DND-41 (cell line): ENCODE measurements around the gene EIF1.

Experiments
- ATAC-seq: fragments of 200-7000 bp; cut with Tn5 transposase; 3 replicates; pipeline ENCODE4 v1.9.1; 2021; ENCODE audit warnings: low read depth; ENCODE audit not compliant: insufficient read depth
- DNase-seq: peaks from one replicate; pipeline ENCODE4 v3.0.0-alpha.2; 2020
- H2AFZ ChIP-seq: 2 replicates; pipeline ENCODE4 v1.6.0; 2012; ENCODE audit warnings: low read depth, low read length
- H3K27ac ChIP-seq: 2 replicates; pipeline ENCODE4 v1.5.1; 2012; ENCODE audit warnings: low read length, inconsistent platforms
- H3K27me3 ChIP-seq: fragments of 200-600 bp; sonication (generic); 2 replicates; pipeline ENCODE4 v1.6.0; 2012; ENCODE audit warnings: low read length, mild to moderate bottlenecking, inconsistent platforms; ENCODE audit not compliant: insufficient read depth, poor library complexity
- H3K36me3 ChIP-seq: 2 replicates; pipeline ENCODE4 v1.5.1; 2012; ENCODE audit warnings: low read length, inconsistent platforms; ENCODE audit not compliant: insufficient read depth
- H3K4me1 ChIP-seq: 2 replicates; pipeline ENCODE4 v1.5.1; 2012; ENCODE audit warnings: mild to moderate bottlenecking, low read length; ENCODE audit not compliant: insufficient read depth
- H3K4me2 ChIP-seq: 2 replicates; pipeline ENCODE4 v1.6.0; 2012; ENCODE audit warnings: mild to moderate bottlenecking, moderate library complexity, low read length, inconsistent platforms; ENCODE audit not compliant: insufficient read depth
- H3K4me3 ChIP-seq, 2 experiments: fragments of 200-600 bp in 1 of 2; shearing (Covaris generic) in 1 of 2; 2 replicates each; pipeline ENCODE4 v1.5.1; 2012 to 2016; ENCODE audit warnings: inconsistent platforms in 2 of 2, low read length in 2 of 2, mild to moderate bottlenecking in 2 of 2, low read depth in 1 of 2, moderate library complexity in 1 of 2
- H3K79me2 ChIP-seq: 2 replicates; pipeline ENCODE4 v1.6.0; 2012; ENCODE audit warnings: low read length, inconsistent platforms; ENCODE audit not compliant: insufficient read depth
- H3K9ac ChIP-seq: 2 replicates; pipeline ENCODE4 v1.6.0; 2012; ENCODE audit warnings: low read depth, mild to moderate bottlenecking, inconsistent platforms, low read length, moderate library complexity
- H3K9me3 ChIP-seq: 2 replicates; pipeline ENCODE4 v1.5.1; 2012; ENCODE audit warnings: low read length, moderate library complexity, mild to moderate bottlenecking, inconsistent platforms; ENCODE audit not compliant: insufficient read depth, severe bottlenecking
- H4K20me1 ChIP-seq: 2 replicates; pipeline ENCODE4 v1.6.0; 2012; ENCODE audit warnings: low read length; ENCODE audit not compliant: insufficient read depth
- EZH2 ChIP-seq: IDR thresholded peaks from 3 replicates; pipeline ENCODE4 v1.6.1; 2012; ENCODE audit warnings: borderline replicate concordance, low read depth, mild to moderate bottlenecking, moderate library complexity, low read length, inconsistent platforms; ENCODE audit not compliant: severe bottlenecking
- TF ChIP-seq, protein P1 (sequence below): IDR thresholded peaks from 2 replicates; pipeline ENCODE4 v1.5.1; 2012; ENCODE audit warnings: borderline replicate concordance, low read length, moderate library complexity, mild to moderate bottlenecking; ENCODE audit not compliant: poor library complexity, severe bottlenecking; ENCODE audit errors: extremely low read depth

EIF1 gene

DNA sequence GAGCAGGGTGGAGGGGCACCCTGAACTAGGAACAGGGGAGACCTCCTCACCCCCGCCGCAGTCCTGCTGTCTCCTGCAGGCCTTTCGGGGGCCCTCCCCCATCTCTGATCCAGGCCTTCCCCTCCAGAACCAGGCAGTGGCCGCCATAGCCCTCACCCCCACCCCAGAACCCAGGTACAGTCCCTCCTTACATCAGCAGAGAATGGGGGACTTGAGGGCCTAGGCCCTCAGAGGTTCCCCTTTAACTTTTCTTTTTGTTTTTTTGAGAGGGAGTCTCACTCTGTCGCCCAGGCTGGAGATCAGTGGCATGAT is 50.1 kb downstream of the EIF1 start:
- Histone ChIP-seq H3K4me3 (no peak overlapping the region), H3K9me3 (no peaks in the 10 kb centered on the region), H3K79me2 (no peaks in the 10 kb centered on the region), H3K4me2 (no peak overlapping the region), H4K20me1 (no peaks in the 10 kb centered on the region), H3K4me1 (peaks cover 7% of the 10 kb centered on the region), H3K36me3 (no peaks in the 10 kb centered on the region), H3K27me3 (no peaks in the 10 kb centered on the region), H3K27ac (no peak overlapping the region), H2AFZ (peak overlapping the region; percentile 97), H3K9ac (peak overlapping the region; percentile 31; the same call in 1 of the 2 replicates)
- no peak for TF ChIP-seq EZH2
- TF ChIP-seq, protein P1, sequence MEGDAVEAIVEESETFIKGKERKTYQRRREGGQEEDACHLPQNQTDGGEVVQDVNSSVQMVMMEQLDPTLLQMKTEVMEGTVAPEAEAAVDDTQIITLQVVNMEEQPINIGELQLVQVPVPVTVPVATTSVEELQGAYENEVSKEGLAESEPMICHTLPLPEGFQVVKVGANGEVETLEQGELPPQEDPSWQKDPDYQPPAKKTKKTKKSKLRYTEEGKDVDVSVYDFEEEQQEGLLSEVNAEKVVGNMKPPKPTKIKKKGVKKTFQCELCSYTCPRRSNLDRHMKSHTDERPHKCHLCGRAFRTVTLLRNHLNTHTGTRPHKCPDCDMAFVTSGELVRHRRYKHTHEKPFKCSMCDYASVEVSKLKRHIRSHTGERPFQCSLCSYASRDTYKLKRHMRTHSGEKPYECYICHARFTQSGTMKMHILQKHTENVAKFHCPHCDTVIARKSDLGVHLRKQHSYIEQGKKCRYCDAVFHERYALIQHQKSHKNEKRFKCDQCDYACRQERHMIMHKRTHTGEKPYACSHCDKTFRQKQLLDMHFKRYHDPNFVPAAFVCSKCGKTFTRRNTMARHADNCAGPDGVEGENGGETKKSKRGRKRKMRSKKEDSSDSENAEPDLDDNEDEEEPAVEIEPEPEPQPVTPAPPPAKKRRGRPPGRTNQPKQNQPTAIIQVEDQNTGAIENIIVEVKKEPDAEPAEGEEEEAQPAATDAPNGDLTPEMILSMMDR: no peak
- ATAC-seq (no peak), DNase-seq (no peak)

DNA sequence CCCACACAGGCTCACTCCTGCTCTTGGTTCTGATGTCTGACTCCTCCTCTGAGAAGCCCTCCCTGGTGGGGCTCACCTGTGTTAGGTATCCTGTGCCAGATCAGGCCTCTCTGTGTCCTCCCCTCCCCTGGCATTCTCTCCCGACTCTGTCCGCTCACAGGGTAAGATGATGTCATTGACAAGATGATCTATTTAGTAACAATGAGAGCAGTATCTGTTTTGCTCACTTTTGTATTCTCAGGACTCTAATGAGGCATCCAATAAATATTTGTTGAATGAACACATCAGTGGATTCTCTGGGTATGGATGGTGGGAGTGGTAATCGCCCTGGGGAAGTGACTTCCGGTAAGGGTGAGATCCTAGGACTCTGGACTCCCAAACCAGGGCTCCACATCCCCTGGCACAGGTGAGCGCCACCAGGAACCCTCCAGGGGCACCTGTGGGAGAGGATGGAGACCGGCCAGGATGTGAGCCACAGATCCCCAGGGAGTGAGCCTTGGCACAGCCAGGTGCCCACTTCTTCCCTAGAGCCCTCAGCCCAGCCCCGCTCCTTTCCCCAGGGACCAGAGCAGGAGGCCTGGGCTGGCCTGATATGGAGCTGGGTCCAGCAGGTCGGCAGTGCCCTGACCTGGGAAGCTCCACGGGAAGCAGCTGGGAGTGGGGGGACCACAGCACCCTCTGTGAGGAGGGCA is 51.1 kb downstream of the EIF1 start:
- Histone ChIP-seq H4K20me1 (no peaks in the 10 kb centered on the region), H3K4me3 (no peak overlapping the region), H3K9me3 (no peaks in the 10 kb centered on the region), H3K27me3 (no peaks in the 10 kb centered on the region), H3K4me1 (peaks cover 7% of the 10 kb centered on the region), H2AFZ (no peak overlapping the region), H3K36me3 (no peaks in the 10 kb centered on the region), H3K9ac (no peak overlapping the region), H3K79me2 (no peaks in the 10 kb centered on the region), H3K4me2 (no peak overlapping the region), H3K27ac (no peak overlapping the region)
- DNase-seq (no peak), ATAC-seq (no peak)
- TF ChIP-seq EZH2: no peak
- TF ChIP-seq, protein P1: no peak

GRCh38 chr17:41740506-41740905 is 51.8 kb downstream of the EIF1 start:
- Histone ChIP-seq H3K9me3 (no peaks in the 10 kb centered on the region), H3K27me3 (no peaks in the 10 kb centered on the region), H3K4me1 (peaks cover 7% of the 10 kb centered on the region), H2AFZ (no peak overlapping the region), H3K27ac (no peak overlapping the region), H4K20me1 (no peaks in the 10 kb centered on the region), H3K4me2 (no peak overlapping the region), H3K79me2 (no peaks in the 10 kb centered on the region), H3K9ac (no peak overlapping the region), H3K4me3 (no peak overlapping the region), H3K36me3 (no peaks in the 10 kb centered on the region)
- no peak for TF ChIP-seq EZH2
- TF ChIP-seq, protein P1: no peak
- no peak for ATAC-seq
- no peak for DNase-seq
